CD4-positive, alpha-beta T cell treated with Interleukin-10 for 1 hour (primary cell): ENCODE measurements around the gene DUSP10.

Experiments used
- DNase-seq: peaks from one replicate; pipeline ENCODE4 v3.0.0-alpha.2; 2020

Gene DUSP10

GRCh38 chr1:221690858-221691257, 51.0 kb downstream of the DUSP10 start:
- DNase-seq, result no peak

GRCh38 chr1:221689138-221689537, 52.8 kb downstream of the DUSP10 start:
- DNase-seq, result peak; percentile 41

- no peak for DNase-seq
Observed at GRCh38 chr1:221688488-221688843, 53.4 kb downstream of the DUSP10 start.

- DNase-seq, result no peak
Observed at GRCh38 chr1:221687836-221688487, 53.9 kb downstream of the DUSP10 start.

- DNase-seq, result no peak
Observed at GRCh38 chr1:221683681-221684080, 58.2 kb downstream of the DUSP10 start.

GRCh38 chr1:221680085-221680484, 61.8 kb downstream of the DUSP10 start:
- DNase-seq, result no peak

GRCh38 chr1:221678014-221678413, 63.9 kb downstream of the DUSP10 start:
- no peak for DNase-seq

- DNase-seq, result no peak
Observed at GRCh38 chr1:221675880-221676800, 65.7 kb downstream of the DUSP10 start.

GRCh38 chr1:221672965-221673364, 68.9 kb downstream of the DUSP10 start:
- DNase-seq, result no peak

GRCh38 chr1:221672239-221672645, 69.6 kb downstream of the DUSP10 start:
- DNase-seq, result no peak

- no peak for DNase-seq
Observed at GRCh38 chr1:221670081-221670480, 71.8 kb downstream of the DUSP10 start.

GRCh38 chr1:221669441-221669840, 72.4 kb downstream of the DUSP10 start:
- DNase-seq, result no peak

GRCh38 chr1:221667504-221667903, 74.4 kb downstream of the DUSP10 start:
- DNase-seq, result no peak

- DNase-seq, result no peak
Observed at GRCh38 chr1:221664253-221664652, 77.6 kb downstream of the DUSP10 start.

- no peak for DNase-seq
Observed at GRCh38 chr1:221663321-221663720, 78.6 kb downstream of the DUSP10 start.

GRCh38 chr1:221655766-221656305, 86.1 kb downstream of the DUSP10 start:
- DNase-seq, result no peak
